IMR-90 (cell line): ENCODE measurements around the gene NEURL1. TPM values are rescaled to one million over a fixed set of nuclear protein-coding genes. Genes with fewer than 3 reads are reported as not detected.

Experiments used
- ATAC-seq: fragments of 200-7000 bp; cut with Tn5 transposase; 2 replicates; pipeline ENCODE4 v1.9.1; 2020; ENCODE audit warnings: low read depth, mild to moderate bottlenecking, moderate library complexity
- BruUV-seq: library from RNA; stranded (reverse); fragments of 400-500 nt; replicated peaks from 2 replicates; lab custom pipeline; 2021; lab: Mats Ljungman, UMichigan
- CTCF ChIA-PET: fragments of 300-600 bp; formaldehyde crosslinking; extraction: SDS; loops from one replicate; lab custom pipeline; 2021; ENCODE audit warnings: antibody characterized with exemption; lab: Yijun Ruan, JAX
- POLR2A ChIA-PET: fragments of 300-600 bp; sonication (Branson Sonifier 250); formaldehyde crosslinking; loops from one replicate; lab custom pipeline; 2022; ENCODE audit warnings: antibody characterized with exemption; ENCODE audit not compliant: unreplicated experiment; lab: Charles Lee
- DNase-seq: peaks from one replicate; pipeline ENCODE4 v3.0.0; 2013
- H2AFZ ChIP-seq: replicated peaks from 2 replicates; pipeline ENCODE3; 2013; ENCODE audit warnings: low read length, mild to moderate bottlenecking; ENCODE audit not compliant: poor library complexity
- H2AK5ac ChIP-seq: 2 replicates; pipeline ENCODE4 v1.6.1; 2013; ENCODE audit warnings: low read depth, low read length, inconsistent platforms
- H2AK9ac ChIP-seq: replicated peaks from 2 replicates; pipeline ENCODE3; 2013; ENCODE audit warnings: mild to moderate bottlenecking, low read depth, low read length, moderate library complexity; ENCODE audit not compliant: poor library complexity
- H2BK120ac ChIP-seq: 2 replicates; pipeline ENCODE4 v1.6.1; 2013; ENCODE audit warnings: low read depth, low read length, inconsistent platforms
- H2BK15ac ChIP-seq: 3 replicates; pipeline ENCODE4 v1.6.1; 2013; ENCODE audit warnings: low read depth, low read length, inconsistent platforms
- H2BK20ac ChIP-seq: 2 replicates; pipeline ENCODE4 v1.6.1; 2013; ENCODE audit warnings: low read depth, mild to moderate bottlenecking, inconsistent platforms, low read length, moderate library complexity
- H2BK5ac ChIP-seq: 2 replicates; pipeline ENCODE4 v1.6.1; 2013; ENCODE audit warnings: mild to moderate bottlenecking, low read depth, low read length, inconsistent platforms; ENCODE audit not compliant: poor library complexity, severe bottlenecking
- H3K14ac ChIP-seq: replicated peaks from 2 replicates; pipeline ENCODE4 v1.6.1; 2013; ENCODE audit warnings: low read depth, low read length, inconsistent platforms
- H3K18ac ChIP-seq: 2 replicates; pipeline ENCODE4 v1.6.1; 2013; ENCODE audit warnings: low read depth, low read length, control low read depth
- H3K23ac ChIP-seq: 2 replicates; pipeline ENCODE4 v1.6.1; 2013; ENCODE audit warnings: low read depth, low read length, inconsistent platforms
- H3K27ac ChIP-seq: 2 replicates; pipeline ENCODE4 v1.5.1; 2013; ENCODE audit warnings: mild to moderate bottlenecking, control low read depth, low read length; ENCODE audit not compliant: insufficient read depth
- H3K27me3 ChIP-seq: 2 replicates; pipeline ENCODE4 v1.6.1; 2013; ENCODE audit warnings: low read length; ENCODE audit not compliant: control insufficient read depth, insufficient read depth
- H3K36me3 ChIP-seq: 2 replicates; pipeline ENCODE4 v1.6.1; 2013; ENCODE audit warnings: low read length, mixed read lengths; ENCODE audit not compliant: control insufficient read depth, insufficient read depth
- H3K4ac ChIP-seq: 2 replicates; pipeline ENCODE4 v1.6.1; 2013; ENCODE audit warnings: low read depth, low read length, inconsistent platforms
- H3K4me1 ChIP-seq: 2 replicates; pipeline ENCODE4 v1.6.1; 2013; ENCODE audit warnings: low read length, mixed read lengths; ENCODE audit not compliant: control insufficient read depth, insufficient read depth
- H3K4me2 ChIP-seq: 2 replicates; pipeline ENCODE4 v1.6.1; 2013; ENCODE audit warnings: low read depth, mild to moderate bottlenecking, control low read depth, low read length, moderate library complexity
- H3K4me3 ChIP-seq: 2 replicates; pipeline ENCODE4 v1.5.1; 2013; ENCODE audit warnings: low read depth, mild to moderate bottlenecking, control low read depth, low read length, moderate library complexity; ENCODE audit not compliant: insufficient read depth
- H3K56ac ChIP-seq: 2 replicates; pipeline ENCODE4 v1.6.1; 2013; ENCODE audit warnings: low read length, inconsistent platforms; ENCODE audit not compliant: insufficient read depth; ENCODE audit errors: extremely low read depth
- H3K79me1 ChIP-seq, 2 experiments: 2 replicates each; pipeline ENCODE4 v1.6.1; 2013; ENCODE audit warnings: low read length in 2 of 2, inconsistent platforms in 1 of 2, low read depth in 1 of 2
- H3K9ac ChIP-seq: 2 replicates; pipeline ENCODE4 v1.6.1; 2013; ENCODE audit warnings: low read depth, low read length, control low read depth
- H3K9me1 ChIP-seq: 2 replicates; pipeline ENCODE4 v1.6.1; 2013; ENCODE audit warnings: low read length, inconsistent platforms; ENCODE audit not compliant: insufficient read depth
- H3K9me3 ChIP-seq: 2 replicates; pipeline ENCODE4 v1.6.1; 2013; ENCODE audit warnings: low read length; ENCODE audit not compliant: control insufficient read depth, insufficient read depth
- H4K20me1 ChIP-seq: 2 replicates; pipeline ENCODE4 v1.6.1; 2013; ENCODE audit warnings: low read length, inconsistent platforms; ENCODE audit not compliant: insufficient read depth
- H4K5ac ChIP-seq: 2 replicates; pipeline ENCODE4 v1.6.1; 2013; ENCODE audit warnings: mild to moderate bottlenecking, low read depth, low read length, control low read depth
- H4K8ac ChIP-seq, 2 experiments: 2 replicates each; pipeline ENCODE4 v1.6.1; 2013; ENCODE audit warnings: low read depth in 2 of 2, low read length in 2 of 2, control low read depth in 1 of 2, inconsistent platforms in 1 of 2
- H4K91ac ChIP-seq: 2 replicates; pipeline ENCODE4 v1.6.1; 2013; ENCODE audit warnings: low read depth, low read length, inconsistent platforms; ENCODE audit not compliant: insufficient read depth
- CEBPB ChIP-seq: IDR thresholded peaks from 2 replicates; pipeline ENCODE4 v1.6.1; 2012; ENCODE audit warnings: low read depth, low read length, improper control_type of control experiment
- CHD1 ChIP-seq: IDR thresholded peaks from 2 replicates; pipeline ENCODE4 v1.6.1; 2012; ENCODE audit warnings: low read depth, low read length, improper control_type of control experiment
- ELK1 ChIP-seq: fragments of 150-350 bp; IDR thresholded peaks from 2 replicates; pipeline ENCODE4 v1.6.1; 2016; ENCODE audit warnings: low read depth, mild to moderate bottlenecking, low read length, moderate library complexity, borderline replicate concordance
- FOS ChIP-seq: fragments of 150-350 bp; IDR thresholded peaks from 2 replicates; pipeline ENCODE4 v1.6.1; 2016; ENCODE audit warnings: low read depth, low read length
- MAZ ChIP-seq: IDR thresholded peaks from 2 replicates; pipeline ENCODE4 v1.6.1; 2012; ENCODE audit warnings: low read depth, mild to moderate bottlenecking, low read length, improper control_type of control experiment, moderate library complexity, borderline replicate concordance
- NFE2L2 ChIP-seq: fragments of 150-350 bp; IDR thresholded peaks from 2 replicates; pipeline ENCODE4 v1.6.1; 2016; ENCODE audit warnings: low read depth, mild to moderate bottlenecking, low read length
- POLR2A ChIP-seq: IDR thresholded peaks from 2 replicates; pipeline ENCODE4 v1.6.1; 2012; ENCODE audit warnings: mild to moderate bottlenecking, low read depth, low read length
- RFX5 ChIP-seq: IDR thresholded peaks from 2 replicates; pipeline ENCODE4 v1.8.0; 2012; ENCODE audit warnings: low read depth, mild to moderate bottlenecking, low read length, moderate library complexity
- WGBS, 2 experiments: methylation state at CpG; one replicate each; pipeline versions ENCODE4 v1.1.5 to v1.1.7; 2013; ENCODE audit warnings: missing lambda C conversion rate in 2 of 2; ENCODE audit not compliant: insufficient read length in 1 of 2; ENCODE audit errors: extremely low coverage in 2 of 2; 5-methylcytosine and 5-hydroxymethylcytosine counted together
- dilution Hi-C: fragments of 300-500 bp; cut with HindIII; formaldehyde crosslinking; loops from one replicate; pipeline ENCODE4 v1.14.3; 2018; ENCODE audit warnings: low sequenced_read_pairs; ENCODE audit not compliant: unreplicated experiment
- in situ Hi-C: fragments of 300-500 bp; cut with MboI; formaldehyde crosslinking; loops from 3 replicates; pipeline ENCODE4 v1.14.3; 2019; ENCODE audit warnings: low sequenced_read_pairs, inconsistent platforms, mixed read lengths
- intact Hi-C: fragments of 100-400 bp; cut with micrococcal nuclease; formaldehyde crosslinking; loops from 2 replicates; pipeline ENCODE4 v1.10.0; 2022
- polyA plus RNA-seq, 3 experiments: library from polyadenylated mRNA; depleted of rRNA; stranded (reverse); fragments of >200 nt; gene quantifications; 2 replicates each; pipeline ENCODE4 v1.2.3, GENCODE V29; 2012; ENCODE audit warnings: low replicate concordance in 1 of 3
- total RNA-seq: library from RNA; depleted of rRNA; stranded (reverse); fragments of >200 nt; gene quantifications from 2 replicates; pipeline ENCODE4 v1.2.3, GENCODE V29; 2012

Gene NEURL1
- total and polyA plus RNA-seq, 2 of the 4 experiments (the other 2 are of a cell fraction) = 0.36 to 0.82 TPM

DNA sequence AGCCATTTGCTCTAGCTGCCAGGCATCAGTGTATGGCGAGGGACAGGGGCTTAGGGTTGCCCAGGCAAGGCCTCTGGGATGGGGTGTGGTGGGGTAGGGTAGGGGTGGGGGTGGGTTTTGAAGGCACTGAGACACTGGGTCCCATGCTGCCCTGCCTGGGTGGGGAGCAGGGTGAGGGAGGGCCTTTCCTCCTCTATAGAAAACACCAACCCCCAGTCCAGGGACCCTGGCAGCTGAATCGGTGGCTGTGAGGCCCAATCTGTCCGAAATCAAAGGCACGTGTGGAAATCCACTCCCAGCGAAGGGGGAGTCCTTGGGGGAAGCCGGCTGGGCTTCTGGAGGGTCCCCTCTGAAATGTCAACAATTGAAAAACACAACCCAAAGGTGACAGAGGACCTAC, 106.4 kb downstream of the NEURL1 start (continued):
- TF ChIP-seq RFX5 (no peak), NFE2L2 (no peak), POLR2A (no peak), CHD1 (no peak), MAZ (no peak)

DNA sequence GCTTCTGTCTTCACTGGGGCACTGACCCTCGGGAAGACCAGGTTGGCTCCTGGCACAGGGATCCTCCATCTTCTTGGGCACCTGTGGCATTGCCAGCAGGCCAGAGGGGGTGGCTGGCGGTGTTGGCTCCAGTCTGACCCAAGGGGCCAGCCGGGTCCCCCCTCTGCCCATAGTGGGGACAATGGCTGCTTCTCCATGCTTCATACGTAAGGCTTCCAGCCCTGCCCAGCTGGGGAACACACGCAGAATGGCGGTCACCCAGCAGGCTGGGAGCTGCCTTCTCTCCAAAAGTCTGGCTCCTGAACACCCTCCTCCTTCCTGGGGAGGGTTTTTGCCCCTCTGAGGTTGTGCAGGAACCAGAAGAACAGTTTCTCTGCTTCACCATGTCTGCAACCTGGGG, 106.8 kb downstream of the NEURL1 start:
- Histone ChIP-seq H3K56ac (no peak overlapping the region), H4K8ac (no peak overlapping the region), H3K4me2 (no peak overlapping the region), H2BK5ac (no peak overlapping the region), H3K36me3 (peaks cover 41% of the 10 kb centered on the region), H3K79me1 (peaks cover 0 to 25% of the 10 kb centered on the region in 2 experiments; a peak in 1 of 4 replicates), H3K23ac (no peak overlapping the region), H3K27me3 (no peaks in the 10 kb centered on the region), H2BK15ac (no peak overlapping the region), H4K91ac (no peak overlapping the region), H2AK5ac (no peak overlapping the region), H3K4ac (no peak overlapping the region), H2BK20ac (no peak overlapping the region), H3K4me3 (no peak overlapping the region), H2AK9ac (no peak overlapping the region), H3K9me3 (no peaks in the 10 kb centered on the region), H3K27ac (no peak overlapping the region), H3K4me1 (no peaks in the 10 kb centered on the region), H4K20me1 (peaks cover 11% of the 10 kb centered on the region; the same call in 1 of the 2 replicates), H3K18ac (no peak overlapping the region), H2BK120ac (no peak overlapping the region), H2AFZ (no peak overlapping the region), H4K5ac (no peak overlapping the region), H3K9me1 (no peaks in the 10 kb centered on the region; the same call in 1 of the 2 replicates), H3K14ac (no peak overlapping the region), H3K9ac (no peak overlapping the region)
- WGBS, 2 experiments = 86% methylated on average over 2 of the region's 6 CpGs; no CpG with 5 or more reads in 1 of the 2 experiments
- ATAC-seq (no peak), DNase-seq (no peak)
- ChIA-PET POLR2A (no interaction called here), CTCF (interaction anchor here (0.7 to 2.8 kb wide), 2 partner anchors 10 to 86 kb away, joined by 3 to 17 read pairs; no protein-coding TSS in a partner anchor)
- TF ChIP-seq CEBPB (no peak), ELK1 (no peak), FOS (no peak)
- intact Hi-C loops = no loop called here
- no TSS peak for BruUV-seq
- dilution Hi-C loops = no loop called here
- in situ Hi-C loops = no loop called here
